ENCODE results near the gene PCF11. TPM values are rescaled to one million over a fixed set of nuclear protein-coding genes. Genes with fewer than 3 reads are reported as not detected.

Gene PCF11
- polyA plus RNA-seq, 1 donor, result 43.9 TPM

Other genes starting within 250 kb of the PCF11 start
- 11.2 TPM for gene RAB30, start 85.2 kb upstream of the PCF11 start, polyA plus RNA-seq (ENCODE audit: insufficient read length)
- 5.7 TPM for gene ANKRD42, start 36.6 kb downstream of the PCF11 start, polyA plus RNA-seq (ENCODE audit: insufficient read length)
- 78.1 TPM for gene CCDC90B, start 129.2 kb downstream of the PCF11 start, polyA plus RNA-seq (ENCODE audit: insufficient read length)

All from forelimb muscle (tissue), 1 donor.